ENCODE results near the gene SMAD6.

Gene SMAD6

GRCh38 chr15:66782785-66783184, 80.7 kb downstream of the SMAD6 start:
- DNase-seq: no peak
- TF ChIP-seq EZH2 (optimal IDR thresholded peaks at IDR 0.05; ENCODE audit: low read depth, low read length) (no peak), CTCF (IDR thresholded peaks at IDR 0.05; ENCODE audit: low read length) (no peak), EZH2phosphoT487 (IDR thresholded peaks at IDR 0.05; ENCODE audit: low read length) (no peak)
- H3F3A ChIP-seq (ENCODE audit: insufficient read depth, low read length): no peaks in the 10 kb centered on the region
- no peaks in the 10 kb centered on the region for H4K20me1 ChIP-seq (ENCODE audit: insufficient read depth, low read length)
- H3K36me3 ChIP-seq (replicated peaks; ENCODE audit: insufficient read depth, low read length): no peaks in the 10 kb centered on the region
- H3K4me2 ChIP-seq (ENCODE audit: low read depth, low read length): no peak overlapping the region
- no peaks in the 10 kb centered on the region for H3K9me2 ChIP-seq (replicated peaks; ENCODE audit: insufficient read depth, low read length)
- H3K27ac ChIP-seq (ENCODE audit: low read length): no peak overlapping the region
- H3K4me1 ChIP-seq (ENCODE audit: low read length): no peaks in the 10 kb centered on the region
- H2AFZ ChIP-seq (ENCODE audit: low read length): no peak overlapping the region
- H3K4me3 ChIP-seq (ENCODE audit: low read length): no peak overlapping the region
- no peaks in the 10 kb centered on the region for H3K27me3 ChIP-seq (replicated peaks; ENCODE audit: insufficient read depth, low read length)
- H3K9me3 ChIP-seq (replicated peaks; ENCODE audit: insufficient read depth, low read length): no peaks in the 10 kb centered on the region
- no peaks in the 10 kb centered on the region for H3K79me2 ChIP-seq (ENCODE audit: low read length)
- H3K9ac ChIP-seq (ENCODE audit: low read length): no peak overlapping the region

- TF ChIP-seq EZH2phosphoT487 (IDR thresholded peaks at IDR 0.05; ENCODE audit: low read length) (no peak), CTCF (IDR thresholded peaks at IDR 0.05; ENCODE audit: low read length) (no peak), EZH2 (optimal IDR thresholded peaks at IDR 0.05; ENCODE audit: low read depth, low read length) (no peak)
- H2AFZ ChIP-seq (ENCODE audit: low read length): no peak overlapping the region
- no peaks in the 10 kb centered on the region for H3K4me1 ChIP-seq (ENCODE audit: low read length)
- H3K36me3 ChIP-seq (replicated peaks; ENCODE audit: insufficient read depth, low read length): no peaks in the 10 kb centered on the region
- H3F3A ChIP-seq (ENCODE audit: insufficient read depth, low read length): no peaks in the 10 kb centered on the region
- H3K4me3 ChIP-seq (ENCODE audit: low read length): no peak overlapping the region
- H3K9me3 ChIP-seq (replicated peaks; ENCODE audit: insufficient read depth, low read length): no peaks in the 10 kb centered on the region
- no peaks in the 10 kb centered on the region for H3K79me2 ChIP-seq (ENCODE audit: low read length)
- no peaks in the 10 kb centered on the region for H4K20me1 ChIP-seq (ENCODE audit: insufficient read depth, low read length)
- no peak overlapping the region for H3K9ac ChIP-seq (ENCODE audit: low read length)
- no peak overlapping the region for H3K27ac ChIP-seq (ENCODE audit: low read length)
- H3K4me2 ChIP-seq (ENCODE audit: low read depth, low read length): no peak overlapping the region
- no peaks in the 10 kb centered on the region for H3K27me3 ChIP-seq (replicated peaks; ENCODE audit: insufficient read depth, low read length)
- no peaks in the 10 kb centered on the region for H3K9me2 ChIP-seq (replicated peaks; ENCODE audit: insufficient read depth, low read length)
- DNase-seq: no peak
These were observed 81.3 kb downstream of the SMAD6 start for GRCh38 chr15:66783314-66783713.

- Histone ChIP-seq H3K4me2 (ENCODE audit: low read depth, low read length) (no peak overlapping the region), H2AFZ (ENCODE audit: low read length) (no peak overlapping the region), H3K9ac (ENCODE audit: low read length) (no peak overlapping the region), H3F3A (ENCODE audit: insufficient read depth, low read length) (no peaks in the 10 kb centered on the region), H3K27me3 (replicated peaks; ENCODE audit: insufficient read depth, low read length) (no peaks in the 10 kb centered on the region), H3K4me1 (ENCODE audit: low read length) (no peaks in the 10 kb centered on the region), H3K36me3 (replicated peaks; ENCODE audit: insufficient read depth, low read length) (no peaks in the 10 kb centered on the region), H4K20me1 (ENCODE audit: insufficient read depth, low read length) (no peaks in the 10 kb centered on the region), H3K9me2 (replicated peaks; ENCODE audit: insufficient read depth, low read length) (no peaks in the 10 kb centered on the region), H3K4me3 (ENCODE audit: low read length) (no peak overlapping the region), H3K9me3 (replicated peaks; ENCODE audit: insufficient read depth, low read length) (no peaks in the 10 kb centered on the region), H3K79me2 (ENCODE audit: low read length) (no peaks in the 10 kb centered on the region), H3K27ac (ENCODE audit: low read length) (no peak overlapping the region)
- DNase-seq: no peak
- TF ChIP-seq EZH2 (optimal IDR thresholded peaks at IDR 0.05; ENCODE audit: low read depth, low read length): no peak
- TF ChIP-seq CTCF (IDR thresholded peaks at IDR 0.05; ENCODE audit: low read length): no peak
- TF ChIP-seq EZH2phosphoT487 (IDR thresholded peaks at IDR 0.05; ENCODE audit: low read length): no peak
These were observed 81.7 kb downstream of the SMAD6 start for GRCh38 chr15:66783725-66784124.

Data from MM.1S (cell line).